NCI-H187 treated with DMSO at 0.1 percent for 48 hours (cell line): ENCODE data around the gene FHOD3.

ENCODE experiments used
- DNase-seq: peaks from one replicate; lab custom pipeline; 2025; lab: John Stamatoyannopoulos, UW

Gene FHOD3

DNA sequence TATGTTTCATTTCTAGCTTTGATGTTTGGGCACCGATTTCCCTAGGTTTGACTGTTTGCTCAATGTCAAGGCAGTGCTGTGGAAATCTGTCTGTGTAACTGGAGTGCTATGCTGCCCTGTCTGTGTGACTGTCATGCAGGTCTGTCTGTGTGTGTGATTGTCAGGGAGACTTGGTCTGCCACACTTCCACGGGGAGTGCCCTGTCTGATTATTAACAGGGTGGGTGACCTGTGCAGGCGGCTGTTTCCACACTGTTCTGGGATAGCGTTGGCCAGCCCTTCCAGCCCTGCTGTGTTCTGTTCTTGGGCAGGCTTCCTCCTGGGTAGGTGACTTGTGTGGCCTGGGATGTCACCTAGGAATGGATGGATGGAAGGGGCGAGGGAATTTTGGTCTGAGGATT lies 85.3 kb downstream of the FHOD3 start:
- DNase-seq = no peak

- no peak for DNase-seq
Observed at GRCh38 chr18:36386150-36386920, 88.8 kb downstream of the FHOD3 start.

- no peak for DNase-seq
Observed at GRCh38 chr18:36387310-36387709, 89.8 kb downstream of the FHOD3 start.

- DNase-seq = no peak
Observed at GRCh38 chr18:36388310-36388709, 90.8 kb downstream of the FHOD3 start.

- no peak for DNase-seq
Observed at GRCh38 chr18:36389027-36389426, 91.5 kb downstream of the FHOD3 start.

GRCh38 chr18:36389811-36390581 lies 92.5 kb downstream of the FHOD3 start:
- DNase-seq = no peak

- no peak for DNase-seq
Observed at GRCh38 chr18:36391426-36392145, 94.1 kb downstream of the FHOD3 start.

DNA sequence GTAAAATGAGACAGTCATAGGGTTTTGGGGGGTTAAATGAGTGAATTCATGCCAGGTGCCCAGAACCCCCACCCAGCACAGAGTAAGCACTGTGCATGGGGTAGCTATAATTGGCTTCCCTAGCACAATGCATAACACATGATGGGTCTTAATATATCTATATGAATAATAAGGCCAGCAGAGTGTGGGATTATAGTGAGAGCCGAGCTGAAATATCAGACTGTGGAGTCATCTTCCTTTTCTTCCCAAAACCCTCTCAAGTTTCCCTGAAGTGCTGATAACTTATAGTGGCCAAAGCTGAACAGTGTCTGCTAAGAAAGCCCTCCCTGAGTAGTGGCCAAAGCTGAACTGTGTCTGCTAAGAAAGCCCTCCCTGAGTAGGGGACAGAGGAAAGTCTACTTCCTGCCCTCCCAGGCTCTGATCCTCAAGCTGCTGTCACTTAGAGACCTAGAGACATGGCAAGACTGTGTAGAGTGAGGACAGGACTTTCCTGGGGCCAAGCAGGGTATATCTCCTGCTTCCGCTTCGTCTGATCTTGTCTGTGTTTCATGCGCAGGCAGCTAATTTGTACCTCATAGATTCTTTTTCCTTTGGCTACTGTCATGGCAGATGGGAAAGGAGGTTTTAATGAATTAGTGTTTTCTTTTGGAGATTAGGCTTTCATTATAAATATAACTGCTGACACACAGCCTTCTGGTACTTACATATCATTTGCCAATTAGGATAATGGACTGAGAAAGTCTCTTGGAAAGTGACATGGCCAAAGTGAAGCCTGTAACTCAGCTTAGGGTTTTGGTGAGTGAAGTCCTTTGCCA lies 94.9 kb downstream of the FHOD3 start:
- DNase-seq = no peak

DNA sequence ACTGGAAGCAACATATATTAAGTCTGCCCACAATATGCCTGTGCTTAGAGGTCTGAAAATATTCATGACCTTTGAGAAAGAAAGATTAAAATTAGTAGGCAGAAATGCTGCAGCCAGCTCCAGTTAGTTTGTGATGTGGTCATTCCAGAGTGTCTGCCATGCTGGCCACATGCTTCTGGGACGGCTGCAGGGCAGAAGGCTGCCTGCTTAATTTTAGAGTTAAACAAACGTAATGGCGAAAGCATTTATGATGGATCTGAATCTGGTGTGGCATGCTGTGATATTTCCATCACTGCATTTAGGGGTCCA lies 95.4 kb downstream of the FHOD3 start:
- DNase-seq = no peak

- no peak for DNase-seq
Observed at GRCh38 chr18:36394486-36394885, 97.0 kb downstream of the FHOD3 start.

GRCh38 chr18:36396190-36396589 lies 98.7 kb downstream of the FHOD3 start:
- DNase-seq = no peak

GRCh38 chr18:36397033-36397432 lies 99.5 kb downstream of the FHOD3 start:
- no peak for DNase-seq

DNA sequence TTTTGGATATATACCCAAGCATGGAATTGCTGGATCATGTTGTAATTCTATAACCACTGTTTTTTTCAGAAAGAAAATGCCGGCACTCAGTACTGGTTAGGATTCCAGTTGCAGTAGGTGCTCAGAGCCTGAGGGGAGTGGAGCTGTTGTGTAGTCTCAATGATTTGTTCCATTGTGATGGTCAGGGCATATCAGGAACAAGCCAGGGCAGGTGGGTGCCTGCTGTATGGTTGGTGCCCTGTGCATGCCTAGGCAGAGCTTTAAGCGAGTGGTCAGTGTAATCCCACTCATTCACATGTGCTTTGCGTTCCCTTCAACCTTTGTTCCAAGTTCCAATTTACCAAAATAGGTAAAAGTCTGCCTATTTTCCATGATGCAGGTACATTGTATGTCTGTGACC lies 100.9 kb downstream of the FHOD3 start:
- DNase-seq = no peak

GRCh38 chr18:36399055-36399454 lies 101.5 kb downstream of the FHOD3 start:
- no peak for DNase-seq

- DNase-seq = no peak
Observed at GRCh38 chr18:36401462-36401861, 103.9 kb downstream of the FHOD3 start.

DNA sequence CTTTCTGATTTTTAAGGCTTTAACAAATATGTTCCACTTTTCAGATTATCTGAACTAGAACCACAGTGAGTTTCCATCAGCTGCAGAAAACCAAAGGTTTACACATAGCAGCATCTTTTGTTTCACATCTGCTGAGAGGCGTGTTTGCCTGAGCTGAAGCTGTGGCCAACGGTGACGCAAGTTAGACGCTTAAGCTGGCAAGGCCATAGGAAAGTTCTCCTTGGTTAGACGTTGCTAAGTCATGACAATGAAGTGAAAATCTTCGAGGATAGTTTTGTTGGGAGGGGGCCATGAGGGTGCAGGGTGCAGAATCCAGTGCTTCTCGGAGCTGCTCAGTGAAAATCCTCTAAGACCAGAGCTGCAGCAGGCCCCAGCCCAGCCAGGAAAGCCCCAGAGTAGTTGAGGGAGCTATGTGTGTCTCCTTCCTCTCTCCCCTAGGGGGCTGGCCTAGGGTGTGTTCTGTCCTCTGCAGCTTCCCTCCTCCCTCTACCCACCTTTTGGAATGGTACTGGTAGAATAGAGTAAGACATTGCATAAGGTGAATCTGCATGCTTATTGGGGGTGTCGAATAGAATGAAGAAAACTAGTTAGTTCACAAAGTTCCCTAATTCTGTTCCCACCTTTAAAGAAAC lies 105.4 kb downstream of the FHOD3 start:
- no peak for DNase-seq

DNA sequence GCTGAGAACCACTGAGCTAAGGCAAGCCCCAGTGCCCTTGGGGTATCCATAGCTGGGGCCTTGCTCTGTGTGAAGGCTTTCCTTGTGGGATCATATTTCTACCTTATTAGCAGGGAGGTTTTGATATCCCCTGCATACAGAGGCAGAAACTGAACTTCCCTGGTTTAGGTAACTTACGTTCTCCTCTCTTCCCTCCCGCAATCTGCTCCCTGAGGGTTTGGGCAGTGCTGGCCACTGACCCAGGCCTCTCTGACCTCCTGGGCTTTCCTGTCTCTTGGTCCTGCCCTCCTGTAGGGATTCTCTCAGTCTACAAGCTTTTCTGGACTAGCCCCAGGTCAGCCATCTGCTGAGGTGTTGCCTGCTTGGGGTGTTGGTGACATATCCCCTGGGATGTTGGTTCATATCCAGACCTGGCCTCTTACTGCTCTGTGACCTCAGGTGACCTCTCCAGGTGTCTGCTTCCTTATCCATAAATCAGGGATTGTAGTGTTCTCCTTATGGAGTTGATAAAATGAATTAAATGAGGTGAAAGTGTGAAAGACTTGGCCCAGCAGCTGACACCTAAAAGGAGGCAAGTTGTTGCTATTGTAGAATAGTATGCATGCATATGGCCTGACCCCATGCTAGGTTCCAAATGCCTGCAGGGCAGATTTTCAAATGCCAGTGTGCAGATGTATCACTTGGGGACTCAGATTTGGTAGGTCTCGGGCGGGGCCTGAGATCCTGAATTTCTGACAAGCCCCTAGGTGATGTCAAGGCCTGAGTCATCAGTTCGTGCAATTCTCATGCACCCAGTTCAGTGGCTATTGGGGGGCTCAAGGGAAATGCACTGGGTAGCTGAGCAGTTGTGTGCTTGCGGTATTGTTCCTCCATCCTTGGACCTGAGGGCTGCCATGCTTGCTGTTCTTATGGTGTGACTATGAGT lies 106.6 kb downstream of the FHOD3 start:
- DNase-seq = no peak

GRCh38 chr18:36405611-36406010 lies 108.1 kb downstream of the FHOD3 start:
- DNase-seq = no peak

GRCh38 chr18:36406805-36407204 lies 109.3 kb downstream of the FHOD3 start:
- no peak for DNase-seq

DNA sequence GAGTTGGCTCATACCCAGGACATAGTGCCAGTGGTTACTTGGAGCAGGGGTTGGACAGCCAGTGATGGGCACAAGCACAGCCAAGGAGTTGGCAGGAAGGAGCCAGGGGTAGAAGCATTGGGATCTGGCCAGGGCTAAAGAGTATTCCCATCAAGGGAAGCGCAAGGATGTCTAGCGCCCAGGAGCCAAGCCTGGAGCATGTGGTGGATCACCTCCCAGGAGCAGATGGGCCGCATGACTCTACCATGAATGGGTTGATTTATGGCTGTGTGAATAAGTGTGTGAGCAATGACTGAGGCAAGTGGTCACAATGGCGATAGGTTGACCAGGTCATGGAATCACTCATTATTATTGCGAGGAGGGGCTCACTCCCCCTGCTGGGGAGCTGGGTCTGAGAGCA lies 111.1 kb downstream of the FHOD3 start:
- DNase-seq = no peak

- DNase-seq = no peak
Observed at GRCh38 chr18:36409779-36410178, 112.3 kb downstream of the FHOD3 start.
